ENCODE measurements around the gene FBXW7.

FBXW7 gene

GRCh38 chr4:152356428-152357034 lies 179.4 kb downstream of the FBXW7 start:
- peak; percentile 64 for DNase-seq (ENCODE audit: low read depth)
- H3K4me3 ChIP-seq (replicated peaks; ENCODE audit: low read depth, low read length) = no peak overlapping the region
- TF ChIP-seq, protein P1, sequence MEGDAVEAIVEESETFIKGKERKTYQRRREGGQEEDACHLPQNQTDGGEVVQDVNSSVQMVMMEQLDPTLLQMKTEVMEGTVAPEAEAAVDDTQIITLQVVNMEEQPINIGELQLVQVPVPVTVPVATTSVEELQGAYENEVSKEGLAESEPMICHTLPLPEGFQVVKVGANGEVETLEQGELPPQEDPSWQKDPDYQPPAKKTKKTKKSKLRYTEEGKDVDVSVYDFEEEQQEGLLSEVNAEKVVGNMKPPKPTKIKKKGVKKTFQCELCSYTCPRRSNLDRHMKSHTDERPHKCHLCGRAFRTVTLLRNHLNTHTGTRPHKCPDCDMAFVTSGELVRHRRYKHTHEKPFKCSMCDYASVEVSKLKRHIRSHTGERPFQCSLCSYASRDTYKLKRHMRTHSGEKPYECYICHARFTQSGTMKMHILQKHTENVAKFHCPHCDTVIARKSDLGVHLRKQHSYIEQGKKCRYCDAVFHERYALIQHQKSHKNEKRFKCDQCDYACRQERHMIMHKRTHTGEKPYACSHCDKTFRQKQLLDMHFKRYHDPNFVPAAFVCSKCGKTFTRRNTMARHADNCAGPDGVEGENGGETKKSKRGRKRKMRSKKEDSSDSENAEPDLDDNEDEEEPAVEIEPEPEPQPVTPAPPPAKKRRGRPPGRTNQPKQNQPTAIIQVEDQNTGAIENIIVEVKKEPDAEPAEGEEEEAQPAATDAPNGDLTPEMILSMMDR (IDR thresholded peaks at IDR 0.05; ENCODE audit: low read length, missing control alignments) = peak; percentile 10

DNA sequence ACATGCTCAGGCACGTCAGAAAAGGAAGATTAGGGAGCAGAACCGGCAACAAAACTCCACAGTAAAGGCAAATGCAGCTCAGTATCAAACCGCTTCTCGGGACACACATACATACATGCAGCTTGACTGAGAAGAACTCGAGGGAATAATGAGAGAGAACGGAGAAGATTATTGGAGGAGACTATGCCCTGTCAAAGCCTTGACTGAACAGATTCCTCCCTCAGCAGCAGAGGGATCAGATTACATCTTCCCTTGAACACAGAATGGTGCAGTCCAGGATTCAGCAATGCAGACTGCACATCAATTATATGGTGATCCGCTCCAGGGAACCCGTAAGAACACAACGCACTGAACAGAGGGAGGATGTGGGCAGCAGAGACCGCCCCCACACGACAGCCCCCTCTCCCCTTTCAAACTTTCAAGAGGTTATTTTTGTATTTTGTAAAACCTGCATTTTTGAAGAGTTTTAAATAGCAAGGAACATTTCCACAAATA lies 183.2 kb downstream of the FBXW7 start:
- peak overlapping the region; percentile 67 for H3K4me3 ChIP-seq (replicated peaks; ENCODE audit: low read depth, low read length)

GRCh38 chr4:152352215-152352614 lies 183.7 kb downstream of the FBXW7 start:
- TF ChIP-seq, protein P1 (IDR thresholded peaks at IDR 0.05; ENCODE audit: low read length, missing control alignments) = no peak
- no peak for DNase-seq (ENCODE audit: low read depth)
- H3K4me3 ChIP-seq (replicated peaks; ENCODE audit: low read depth, low read length) = peak overlapping the region; percentile 67

More for the DNA sequence above, 183.2 kb downstream of the FBXW7 start:
- peak; percentile 98 for DNase-seq (ENCODE audit: low read depth)
- TF ChIP-seq, protein P1 (IDR thresholded peaks at IDR 0.05; ENCODE audit: low read length, missing control alignments) = no peak

- no peak for DNase-seq (ENCODE audit: low read depth)
- TF ChIP-seq, protein P1 (IDR thresholded peaks at IDR 0.05; ENCODE audit: low read length, missing control alignments) = no peak
- peak overlapping the region; percentile 67 for H3K4me3 ChIP-seq (replicated peaks; ENCODE audit: low read depth, low read length)
These were observed 184.8 kb downstream of the FBXW7 start for GRCh38 chr4:152351080-152351479.

DNA sequence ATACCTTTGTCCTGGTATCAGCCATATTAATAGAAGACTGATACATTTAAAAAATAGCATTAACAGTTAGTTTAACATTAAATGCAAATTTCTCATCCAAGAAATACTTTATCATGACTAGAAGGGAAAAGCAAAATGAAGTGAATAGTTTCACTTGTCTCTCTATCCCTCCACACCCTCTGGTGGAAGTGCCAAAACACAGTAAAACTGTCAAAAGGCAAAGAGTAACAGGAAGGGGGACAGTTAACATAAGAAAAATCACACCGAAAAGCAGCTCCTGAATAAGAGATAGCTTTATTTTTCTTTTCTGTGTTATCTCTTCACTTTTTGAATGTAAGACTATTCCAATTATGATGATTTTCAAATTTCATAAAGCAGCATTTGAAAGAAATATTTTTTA lies 187.2 kb downstream of the FBXW7 start:
- peak; percentile 7 for DNase-seq (ENCODE audit: low read depth)
- no peak overlapping the region for H3K4me3 ChIP-seq (replicated peaks; ENCODE audit: low read depth, low read length)
- TF ChIP-seq, protein P1 (IDR thresholded peaks at IDR 0.05; ENCODE audit: low read length, missing control alignments) = peak; percentile 30

DNA sequence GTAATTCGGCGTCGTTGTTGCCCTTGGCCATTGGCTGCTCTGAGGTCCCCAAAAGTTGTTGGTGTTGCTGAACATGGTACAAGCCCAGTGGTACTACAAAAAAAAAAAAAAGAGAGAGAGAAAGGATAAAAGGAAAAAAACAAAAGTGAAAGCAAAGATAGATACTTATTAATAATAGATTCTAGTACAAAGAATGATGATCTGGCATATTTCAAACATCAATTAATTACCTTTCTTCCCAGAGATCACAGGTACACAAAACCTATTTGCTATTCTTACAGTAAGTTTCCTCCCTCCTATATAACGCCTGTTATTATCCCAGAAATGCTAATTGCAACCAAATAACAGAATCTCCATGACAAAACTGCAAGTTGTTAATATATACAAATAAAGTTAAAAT lies 188.9 kb downstream of the FBXW7 start:
- TF ChIP-seq, protein P1 (IDR thresholded peaks at IDR 0.05; ENCODE audit: low read length, missing control alignments) = no peak
- no peak for DNase-seq (ENCODE audit: low read depth)
- no peak overlapping the region for H3K4me3 ChIP-seq (replicated peaks; ENCODE audit: low read depth, low read length)

GRCh38 chr4:152346526-152346925 lies 189.4 kb downstream of the FBXW7 start:
- no peak overlapping the region for H3K4me3 ChIP-seq (replicated peaks; ENCODE audit: low read depth, low read length)
- DNase-seq (ENCODE audit: low read depth) = no peak
- TF ChIP-seq, protein P1 (IDR thresholded peaks at IDR 0.05; ENCODE audit: low read length, missing control alignments) = no peak

All from fibroblast of pulmonary artery (primary cell).